ENCODE data around the gene ABO.
"Not testable (repeated sequence)": the region's sequence is repeated elsewhere in the genome, so short reads cannot be mapped to it uniquely, and the experiment has no call there.

ABO gene

DNA sequence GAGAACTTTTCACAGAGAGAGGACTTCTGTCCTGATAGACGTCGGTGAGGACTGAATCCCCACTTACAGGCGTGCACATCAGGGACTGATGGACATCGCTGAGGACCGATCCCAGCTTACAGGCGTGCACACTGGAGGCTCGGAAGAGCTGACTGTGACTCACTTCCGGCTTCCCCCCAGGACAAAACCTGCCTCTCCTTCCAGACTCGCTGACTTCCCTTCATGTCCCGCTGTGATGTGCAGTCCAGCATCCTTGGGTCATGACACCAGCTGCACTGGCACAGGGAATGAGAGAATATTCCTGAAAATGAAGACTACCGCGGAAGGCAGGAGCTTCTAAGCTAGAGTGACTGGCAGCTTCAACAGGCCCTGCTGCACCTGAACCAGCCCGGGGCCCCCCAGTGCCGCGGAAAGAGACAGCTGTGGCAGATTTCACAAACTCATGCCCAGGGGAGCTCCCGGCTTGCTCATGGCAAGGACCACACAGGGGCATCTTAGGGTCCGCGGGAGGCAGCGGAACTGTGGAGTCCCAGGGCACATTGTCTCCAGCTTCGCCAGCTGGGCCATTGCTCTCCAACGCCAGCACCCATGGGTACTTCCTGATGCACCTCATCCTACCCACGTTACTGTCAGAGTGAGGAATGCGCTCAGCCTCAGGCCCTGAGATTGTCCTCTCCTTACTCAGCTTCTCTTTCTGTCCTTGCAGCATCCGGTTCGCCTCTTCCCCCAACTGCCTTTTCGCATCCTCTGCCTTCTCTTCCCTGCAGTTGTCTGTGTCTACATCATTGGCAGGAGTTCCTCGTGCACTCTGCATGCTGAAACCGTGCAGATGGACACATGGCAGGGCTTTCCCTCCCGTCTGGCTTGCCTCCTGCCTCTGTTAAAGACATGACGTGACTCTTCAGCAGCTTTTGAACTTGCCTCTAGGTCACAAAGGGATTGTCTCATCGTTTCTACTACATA lies 31.5 kb upstream of the ABO start:
- Histone ChIP-seq H3K9me3 (ENCODE audit: control insufficient read depth in 1 of 2, low read length in 2 of 2) (no peaks in the 10 kb centered on the region), H3K4me1 (ENCODE audit: control insufficient read depth in 1 of 2, insufficient read depth in 2 of 2, low read length in 2 of 2) (no peaks in the 10 kb centered on the region), H3K4me3 (ENCODE audit: low read depth in 1 of 2, low read length in 2 of 2) (no peak overlapping the region), H3K27me3 (ENCODE audit: control insufficient read depth in 1 of 2, insufficient read depth in 2 of 2, low read length in 2 of 2) (no peaks in the 10 kb centered on the region), H3K9ac (ENCODE audit: low read depth in 1 of 2, low read length in 2 of 2) (no peak overlapping the region), H3K36me3 (ENCODE audit: control insufficient read depth in 1 of 2, insufficient read depth in 2 of 2, low read length in 2 of 2) (no peaks in the 10 kb centered on the region), H3K27ac (ENCODE audit: low read depth, low read length) (no peak overlapping the region)

GRCh38 chr9:133305731-133306130 lies 30.7 kb upstream of the ABO start:
- no peaks in the 10 kb centered on the region for H3K36me3 ChIP-seq (ENCODE audit: control insufficient read depth in 1 of 2, insufficient read depth in 2 of 2, low read length in 2 of 2)
- H3K9ac ChIP-seq (ENCODE audit: low read depth in 1 of 2, low read length in 2 of 2): no peak overlapping the region
- H3K27me3 ChIP-seq (ENCODE audit: control insufficient read depth in 1 of 2, insufficient read depth in 2 of 2, low read length in 2 of 2): no peaks in the 10 kb centered on the region
- no peaks in the 10 kb centered on the region for H3K4me1 ChIP-seq (ENCODE audit: control insufficient read depth in 1 of 2, insufficient read depth in 2 of 2, low read length in 2 of 2)
- H3K4me3 ChIP-seq (ENCODE audit: low read depth in 1 of 2, low read length in 2 of 2): no peak overlapping the region
- H3K9me3 ChIP-seq (ENCODE audit: control insufficient read depth in 1 of 2, low read length in 2 of 2): no peaks in the 10 kb centered on the region
- no peak overlapping the region for H3K27ac ChIP-seq (ENCODE audit: low read depth, low read length)

DNA sequence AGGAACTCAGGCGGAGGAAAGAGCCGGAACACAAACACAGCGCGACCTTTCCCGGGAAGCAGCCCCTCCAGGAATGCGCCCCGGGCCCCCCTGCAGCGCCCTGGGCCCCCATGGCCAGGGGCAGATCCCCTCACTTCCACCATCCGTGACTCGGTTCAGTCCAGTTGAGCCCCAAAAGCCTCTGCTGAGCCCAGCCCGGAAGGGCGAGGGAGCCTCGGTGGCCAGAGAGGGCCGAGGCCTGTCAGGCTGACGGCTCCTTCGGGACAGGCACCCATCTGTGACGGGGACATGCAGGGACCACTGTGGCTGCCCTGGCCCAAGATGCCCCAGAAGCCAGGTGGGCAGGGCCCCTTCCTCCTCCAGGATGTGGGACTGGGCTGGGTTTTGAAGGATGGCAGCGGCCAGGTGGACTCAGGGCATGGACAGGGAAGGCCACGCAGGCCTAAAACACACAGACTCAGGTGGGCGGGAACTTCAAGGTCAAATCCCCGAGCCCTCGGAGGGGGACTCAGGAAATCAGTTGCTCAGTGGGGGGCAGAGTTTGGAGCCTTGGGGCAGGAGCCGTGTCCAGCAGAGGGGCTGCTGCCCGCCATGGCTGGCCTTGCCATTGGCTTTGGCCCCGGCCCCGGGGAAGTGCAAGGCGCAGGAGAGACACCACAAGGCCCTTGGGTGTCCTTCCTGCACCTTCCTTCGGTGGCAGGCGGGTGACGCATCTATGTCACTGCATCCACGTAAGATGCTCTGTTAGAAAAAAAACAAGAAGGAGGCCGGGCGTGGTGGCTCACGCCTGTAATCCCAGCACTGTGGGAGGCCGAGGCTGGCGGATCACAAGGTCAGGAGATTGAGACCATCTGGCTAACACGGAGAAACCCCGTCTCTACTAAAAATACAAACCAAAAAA lies 29.7 kb upstream of the ABO start:
- no peaks in the 10 kb centered on the region for H3K36me3 ChIP-seq (ENCODE audit: control insufficient read depth in 1 of 2, insufficient read depth in 2 of 2, low read length in 2 of 2)
- no peaks in the 10 kb centered on the region for H3K4me1 ChIP-seq (ENCODE audit: control insufficient read depth in 1 of 2, insufficient read depth in 2 of 2, low read length in 2 of 2)
- H3K27ac ChIP-seq (ENCODE audit: low read depth, low read length): no peak overlapping the region
- no peak overlapping the region for H3K9ac ChIP-seq (ENCODE audit: low read depth in 1 of 2, low read length in 2 of 2)
- no peaks in the 10 kb centered on the region for H3K27me3 ChIP-seq (ENCODE audit: control insufficient read depth in 1 of 2, insufficient read depth in 2 of 2, low read length in 2 of 2)
- no peaks in the 10 kb centered on the region for H3K9me3 ChIP-seq (ENCODE audit: control insufficient read depth in 1 of 2, low read length in 2 of 2)
- no peak overlapping the region for H3K4me3 ChIP-seq (ENCODE audit: low read depth in 1 of 2, low read length in 2 of 2)

DNA sequence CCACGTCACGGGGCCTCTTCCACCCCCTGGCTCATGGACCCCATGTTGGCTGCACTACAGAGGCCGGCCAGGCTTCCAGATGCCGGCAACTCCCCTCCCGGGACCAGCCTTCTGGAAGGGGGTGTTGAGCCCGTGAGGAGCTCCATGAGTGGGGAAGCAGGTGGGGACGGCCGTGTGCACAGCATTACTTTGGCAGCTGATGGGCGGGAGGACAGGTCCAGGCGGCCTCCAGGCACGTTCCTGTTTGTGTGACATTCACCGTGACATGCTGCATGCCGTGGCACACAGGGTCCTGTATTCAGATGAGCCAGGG lies 29.1 kb upstream of the ABO start:
- Histone ChIP-seq H3K9ac (ENCODE audit: low read depth in 1 of 2, low read length in 2 of 2) (no peak overlapping the region), H3K9me3 (ENCODE audit: control insufficient read depth in 1 of 2, low read length in 2 of 2) (no peaks in the 10 kb centered on the region), H3K36me3 (ENCODE audit: control insufficient read depth in 1 of 2, insufficient read depth in 2 of 2, low read length in 2 of 2) (no peaks in the 10 kb centered on the region), H3K27ac (ENCODE audit: low read depth, low read length) (no peak overlapping the region), H3K4me3 (ENCODE audit: low read depth in 1 of 2, low read length in 2 of 2) (no peak overlapping the region), H3K4me1 (ENCODE audit: control insufficient read depth in 1 of 2, insufficient read depth in 2 of 2, low read length in 2 of 2) (no peaks in the 10 kb centered on the region), H3K27me3 (ENCODE audit: control insufficient read depth in 1 of 2, insufficient read depth in 2 of 2, low read length in 2 of 2) (no peaks in the 10 kb centered on the region)

GRCh38 chr9:133303266-133304157 lies 28.5 kb upstream of the ABO start:
- Histone ChIP-seq H3K4me3 (ENCODE audit: low read depth in 1 of 2, low read length in 2 of 2) (no peak overlapping the region), H3K4me1 (ENCODE audit: control insufficient read depth in 1 of 2, insufficient read depth in 2 of 2, low read length in 2 of 2) (no peaks in the 10 kb centered on the region), H3K9me3 (ENCODE audit: control insufficient read depth in 1 of 2, low read length in 2 of 2) (no peaks in the 10 kb centered on the region), H3K27ac (ENCODE audit: low read depth, low read length) (no peak overlapping the region), H3K36me3 (ENCODE audit: control insufficient read depth in 1 of 2, insufficient read depth in 2 of 2, low read length in 2 of 2) (no peaks in the 10 kb centered on the region), H3K27me3 (ENCODE audit: control insufficient read depth in 1 of 2, insufficient read depth in 2 of 2, low read length in 2 of 2) (no peaks in the 10 kb centered on the region), H3K9ac (ENCODE audit: low read depth in 1 of 2, low read length in 2 of 2) (no peak overlapping the region)

DNA sequence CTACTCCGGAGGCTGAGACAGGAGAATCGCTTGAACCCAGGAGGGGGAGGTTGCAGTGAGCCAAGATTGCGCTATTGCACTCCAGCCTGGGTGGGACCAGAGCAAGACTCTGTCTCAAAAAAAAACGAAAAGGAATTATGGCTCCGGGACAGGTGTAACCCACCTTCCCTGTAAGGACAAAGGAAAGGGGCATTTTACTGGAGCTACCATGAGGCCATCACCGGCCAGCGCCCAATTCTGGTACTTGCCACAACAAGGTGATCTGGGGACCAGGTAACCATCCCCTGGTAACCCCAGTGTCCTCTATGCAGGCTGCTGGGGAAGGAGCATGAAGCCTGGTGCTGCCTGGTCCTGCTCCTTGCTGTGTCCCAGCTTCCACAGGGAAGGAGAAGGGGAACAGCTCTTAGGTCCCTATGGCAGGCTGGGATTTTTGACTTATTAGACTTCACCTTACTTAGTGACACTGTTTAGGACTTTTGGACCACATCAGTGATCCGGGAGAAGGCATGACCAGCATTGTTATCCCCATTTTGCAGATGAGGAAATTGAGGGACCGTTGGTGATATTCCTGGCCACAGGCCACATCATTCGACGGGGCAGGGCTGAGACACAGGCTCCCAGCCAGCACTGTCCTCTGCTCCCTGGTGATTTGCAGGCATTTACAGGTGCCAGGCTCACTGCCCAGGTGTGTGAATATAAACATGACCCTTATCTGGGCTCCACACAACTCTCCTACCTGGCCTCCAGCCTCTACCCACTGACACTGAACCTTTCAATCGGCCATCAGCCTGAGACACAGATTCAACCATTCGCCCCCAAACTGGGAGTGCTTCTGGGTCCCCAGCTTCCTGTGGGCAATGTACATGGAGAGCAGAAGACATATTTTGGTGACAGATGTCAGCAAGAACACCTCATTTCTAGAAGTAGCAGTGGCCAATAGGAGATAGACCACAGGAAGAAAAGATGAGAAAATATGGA lies 26.5 kb upstream of the ABO start:
- H3K4me1 ChIP-seq (ENCODE audit: control insufficient read depth in 1 of 2, insufficient read depth in 2 of 2, low read length in 2 of 2): no peaks in the 10 kb centered on the region
- no peaks in the 10 kb centered on the region for H3K9me3 ChIP-seq (ENCODE audit: control insufficient read depth in 1 of 2, low read length in 2 of 2)
- H3K27ac ChIP-seq (ENCODE audit: low read depth, low read length): no peak overlapping the region
- no peaks in the 10 kb centered on the region for H3K27me3 ChIP-seq (ENCODE audit: control insufficient read depth in 1 of 2, insufficient read depth in 2 of 2, low read length in 2 of 2)
- no peak overlapping the region for H3K9ac ChIP-seq (ENCODE audit: low read depth in 1 of 2, low read length in 2 of 2)
- no peak overlapping the region for H3K4me3 ChIP-seq (ENCODE audit: low read depth in 1 of 2, low read length in 2 of 2)
- H3K36me3 ChIP-seq (ENCODE audit: control insufficient read depth in 1 of 2, insufficient read depth in 2 of 2, low read length in 2 of 2): no peaks in the 10 kb centered on the region

- not testable (repeated sequence) for H3K4me1 ChIP-seq (ENCODE audit: control insufficient read depth in 1 of 2, insufficient read depth in 2 of 2, low read length in 2 of 2); H3K4me3 ChIP-seq (ENCODE audit: low read depth in 1 of 2, low read length in 2 of 2); H3K9me3 ChIP-seq (ENCODE audit: control insufficient read depth in 1 of 2, low read length in 2 of 2); H3K9ac ChIP-seq (ENCODE audit: low read depth in 1 of 2, low read length in 2 of 2); H3K27ac ChIP-seq (ENCODE audit: low read depth, low read length); H3K36me3 ChIP-seq (ENCODE audit: control insufficient read depth in 1 of 2, insufficient read depth in 2 of 2, low read length in 2 of 2); H3K27me3 ChIP-seq (ENCODE audit: control insufficient read depth in 1 of 2, insufficient read depth in 2 of 2, low read length in 2 of 2)
These were observed 25.0 kb upstream of the ABO start for GRCh38 chr9:133299996-133300395.

GRCh38 chr9:133294257-133294656 lies 19.3 kb upstream of the ABO start:
- Histone ChIP-seq H3K27me3 (ENCODE audit: control insufficient read depth in 1 of 2, insufficient read depth in 2 of 2, low read length in 2 of 2) (no peaks in the 10 kb centered on the region), H3K4me3 (ENCODE audit: low read depth in 1 of 2, low read length in 2 of 2) (no peak overlapping the region), H3K36me3 (ENCODE audit: control insufficient read depth in 1 of 2, insufficient read depth in 2 of 2, low read length in 2 of 2) (no peaks in the 10 kb centered on the region), H3K4me1 (ENCODE audit: control insufficient read depth in 1 of 2, insufficient read depth in 2 of 2, low read length in 2 of 2) (no peaks in the 10 kb centered on the region), H3K9me3 (ENCODE audit: control insufficient read depth in 1 of 2, low read length in 2 of 2) (peaks cover 0 to 8% of the 10 kb centered on the region in 2 donors), H3K9ac (ENCODE audit: low read depth in 1 of 2, low read length in 2 of 2) (no peak overlapping the region), H3K27ac (ENCODE audit: low read depth, low read length) (no peak overlapping the region)

- H3K27ac ChIP-seq (ENCODE audit: low read depth, low read length): no peak overlapping the region
- H3K4me3 ChIP-seq (ENCODE audit: low read depth in 1 of 2, low read length in 2 of 2): no peak overlapping the region
- no peaks in the 10 kb centered on the region for H3K4me1 ChIP-seq (ENCODE audit: control insufficient read depth in 1 of 2, insufficient read depth in 2 of 2, low read length in 2 of 2)
- H3K36me3 ChIP-seq (ENCODE audit: control insufficient read depth in 1 of 2, insufficient read depth in 2 of 2, low read length in 2 of 2): no peaks in the 10 kb centered on the region
- no peak overlapping the region for H3K9ac ChIP-seq (ENCODE audit: low read depth in 1 of 2, low read length in 2 of 2)
- peaks cover 0 to 8% of the 10 kb centered on the region in 2 donors for H3K9me3 ChIP-seq (ENCODE audit: control insufficient read depth in 1 of 2, low read length in 2 of 2)
- H3K27me3 ChIP-seq (ENCODE audit: control insufficient read depth in 1 of 2, insufficient read depth in 2 of 2, low read length in 2 of 2): no peaks in the 10 kb centered on the region
These were observed 15.8 kb upstream of the ABO start for GRCh38 chr9:133290751-133291302.
